Measurements from ENCODE around the gene SLC49A3. TPM values are rescaled to one million over a fixed set of nuclear protein-coding genes. Genes with fewer than 3 reads are reported as not detected.
"Not testable (repeated sequence)": the region's sequence is repeated elsewhere in the genome, so short reads cannot be mapped to it uniquely, and the experiment has no call there.

The SLC49A3 gene
- total RNA-seq (10 to 100 TPM in 3 of 9 donors, 1 to 10 TPM in 6; 2.4 to 15.0 (median 6.7) TPM), polyA plus RNA-seq (10 to 100 TPM in 2 of 3 donors, 1 to 10 TPM in 1; 1.4 to 24.5 (median 11.1) TPM)
- long read RNA-seq, donor 1, partial matches to known transcripts, result 40 of 46 reads
- long read RNA-seq, donor 1, other reads (novel, unspliced or antisense), result 6 of 46 reads
- long read RNA-seq, donor 2, result 0 reads
- long read RNA-seq, donor 3, result 0 reads
- long read RNA-seq, donor 4, partial matches to known transcripts, result 0 of 3 reads
- long read RNA-seq, donor 4, other reads (novel, unspliced or antisense), result 3 of 3 reads
- long read RNA-seq, donor 5, partial matches to known transcripts, result 2 of 19 reads
- long read RNA-seq, donor 5, other reads (novel, unspliced or antisense), result 12 of 19 reads
- long read RNA-seq, donor 6, partial matches to known transcripts, result 0 of 1 reads
- long read RNA-seq, donor 6, other reads (novel, unspliced or antisense), result 1 of 1 reads
- long read RNA-seq, donor 7, result 0 reads
- long read RNA-seq, donor 8, result 0 reads
- long read RNA-seq, donor 9, result 0 reads
- long read RNA-seq, donor 10, result 0 reads

GRCh38 chr4:688854-689681, at the start of gene SLC49A3:
Gene SLC49A3, minus strand, starts transcription at chr4:689151. Its CDS starts 24 bp downstream, at chr4:689127.
- H3K36me3 ChIP-seq (replicated peaks in 1 of 2), result no peaks in the 10 kb centered on the region
- no peak for DNase-seq
- intact Hi-C loops (cut with DNase I), result no loop called here
- no peaks in the 10 kb centered on the region for H3K27me3 ChIP-seq
- peak within 1 kb of the TSS in 1 of 4 donors; percentile 54 for H3K4me3 ChIP-seq
- no peaks in the 10 kb centered on the region for H3K9me3 ChIP-seq (replicated peaks in 1 of 3)
- TF ChIP-seq POLR2A (IDR thresholded peaks at IDR 0.05) (no peak), CTCF (IDR thresholded peaks at IDR 0.05) (no peak)
- peak within 1 kb of the TSS; percentile 83 to 99 (median 97) for H3K27ac ChIP-seq
- H3K4me1 ChIP-seq (replicated peaks in 1 of 2), result peaks cover 20 to 36% of the 10 kb centered on the region in 2 donors
- WGBS, 4 donors, result 26 to 65% (median 43%) methylated on average over 32 to 59 of the region's 59 CpGs

GRCh38 chr4:736561-736960, 47.6 kb upstream of the SLC49A3 start:
- peaks cover 0 to 72% of the 10 kb centered on the region in 2 donors for H3K36me3 ChIP-seq (replicated peaks in 1 of 2)
- H3K4me1 ChIP-seq (replicated peaks in 1 of 2); H3K9me3 ChIP-seq (replicated peaks in 1 of 3); H3K27me3 ChIP-seq; H3K4me3 ChIP-seq; H3K27ac ChIP-seq; intact Hi-C loops (cut with DNase I); DNase-seq: not testable (repeated sequence)
- 94 to 98% (median 95%) methylated on average over 14 to 33 of the region's 34 CpGs for WGBS, 4 donors

GRCh38 chr4:735583-735982, 46.6 kb upstream of the SLC49A3 start:
- no peaks in the 10 kb centered on the region for H3K9me3 ChIP-seq (replicated peaks in 1 of 3)
- TF ChIP-seq CTCF (IDR thresholded peaks at IDR 0.05), result no peak
- no peak for TF ChIP-seq POLR2A (IDR thresholded peaks at IDR 0.05)
- no peaks in the 10 kb centered on the region for H3K4me1 ChIP-seq (replicated peaks in 1 of 2)
- H3K27me3 ChIP-seq, result no peaks in the 10 kb centered on the region
- 83 to 88% (median 86%) methylated on average over 6 to 8 of the region's 8 CpGs for WGBS, 4 donors
- no peak overlapping the region for H3K27ac ChIP-seq
- peaks cover 0 to 80% of the 10 kb centered on the region in 2 donors for H3K36me3 ChIP-seq (replicated peaks in 1 of 2)
- no peak overlapping the region for H3K4me3 ChIP-seq
- intact Hi-C loops (cut with DNase I), result no loop called here
- no peak for DNase-seq

GRCh38 chr4:734951-735350, 46.0 kb upstream of the SLC49A3 start:
- intact Hi-C loops (cut with DNase I), result no loop called here
- 90 to 100% (median 94%) methylated on average over 1 to 9 of the region's 9 CpGs for WGBS, 4 donors
- Histone ChIP-seq H3K4me1 (replicated peaks in 1 of 2) (no peaks in the 10 kb centered on the region), H3K4me3 (no peak overlapping the region), H3K27me3 (no peaks in the 10 kb centered on the region), H3K9me3 (replicated peaks in 1 of 3) (no peaks in the 10 kb centered on the region), H3K27ac (no peak overlapping the region), H3K36me3 (replicated peaks in 1 of 2) (peaks cover 0 to 80% of the 10 kb centered on the region in 2 donors)
- no peak for DNase-seq
- no peak for TF ChIP-seq CTCF (IDR thresholded peaks at IDR 0.05)
- no peak for TF ChIP-seq POLR2A (IDR thresholded peaks at IDR 0.05)

Data from adrenal gland (tissue), 19 donors.